Hematopoietic multipotent progenitor cell treated with erythropoietin and hydrocortisone succinate and interleukin-3 and kit ligand, for 6 days (in vitro differentiated cells): ENCODE data around the gene DSCAM.

Source experiments
- DNase-seq: peaks from one replicate; pipeline ENCODE4 v3.0.0-alpha.2; 2015

The DSCAM gene

DNA sequence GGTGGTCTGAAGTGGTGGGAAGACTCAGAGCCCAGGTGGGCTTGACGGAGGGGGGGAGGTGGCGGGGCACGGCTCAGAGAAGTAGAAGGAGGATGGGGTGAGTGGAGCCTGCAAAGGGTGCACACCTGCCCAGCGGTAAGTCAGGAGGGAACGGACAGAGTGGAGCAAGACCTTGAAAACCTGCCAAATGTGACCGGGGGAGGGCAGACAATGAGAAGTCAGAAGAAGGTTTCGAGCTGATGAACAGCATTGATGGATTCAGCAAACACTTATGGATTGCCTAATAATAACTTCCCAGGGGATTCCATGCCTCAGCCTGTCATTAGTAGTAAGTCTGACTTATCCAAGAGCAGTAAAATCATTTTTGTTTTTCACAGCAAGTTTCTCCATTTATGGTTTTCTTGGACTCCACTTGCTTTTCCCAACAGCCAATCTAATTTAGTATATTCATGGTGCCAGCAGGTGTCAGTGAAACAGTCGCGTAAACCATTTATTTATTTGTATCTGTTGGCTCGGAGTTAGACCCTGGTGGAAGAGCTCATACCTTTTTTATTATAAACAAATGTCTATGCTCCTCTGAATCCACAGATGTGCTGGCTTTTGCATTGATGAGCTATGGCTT, 700.6 kb downstream of the DSCAM start:
- DNase-seq: no peak

DNA sequence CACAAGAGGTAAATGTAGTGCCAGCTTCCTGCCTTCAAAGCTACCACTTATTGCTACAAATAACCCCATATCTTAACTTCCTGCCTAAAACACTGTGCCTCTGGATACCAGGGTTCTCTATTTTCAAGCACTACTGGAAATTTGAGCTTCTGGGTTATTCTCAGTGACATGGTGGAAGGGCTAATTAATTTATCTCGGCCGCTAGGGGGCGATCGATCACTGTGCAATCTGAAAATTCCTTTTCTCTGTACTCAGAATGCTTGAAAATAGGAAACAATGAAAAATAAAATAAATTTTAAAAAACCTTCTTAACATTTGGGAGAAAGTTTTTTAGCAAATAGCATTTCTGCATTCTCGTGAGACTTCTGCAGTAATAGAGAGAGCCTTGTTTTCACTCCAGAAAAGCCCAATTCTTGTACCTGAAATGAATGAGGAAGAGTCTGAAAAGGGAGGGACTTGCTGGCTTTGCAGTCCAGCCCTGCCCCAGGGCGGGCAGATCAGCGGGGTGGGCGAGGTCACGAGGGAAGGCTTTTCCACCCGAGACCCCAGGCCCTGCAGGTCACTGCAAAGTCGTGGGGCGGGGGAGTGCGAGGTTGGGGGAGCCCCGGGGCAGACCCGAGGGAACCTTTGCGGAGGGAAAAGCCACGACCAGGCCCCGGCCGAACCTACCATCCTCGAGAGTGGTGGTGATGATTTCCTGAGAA, 703.0 kb downstream of the DSCAM start:
- DNase-seq: peak; percentile 75

DNA sequence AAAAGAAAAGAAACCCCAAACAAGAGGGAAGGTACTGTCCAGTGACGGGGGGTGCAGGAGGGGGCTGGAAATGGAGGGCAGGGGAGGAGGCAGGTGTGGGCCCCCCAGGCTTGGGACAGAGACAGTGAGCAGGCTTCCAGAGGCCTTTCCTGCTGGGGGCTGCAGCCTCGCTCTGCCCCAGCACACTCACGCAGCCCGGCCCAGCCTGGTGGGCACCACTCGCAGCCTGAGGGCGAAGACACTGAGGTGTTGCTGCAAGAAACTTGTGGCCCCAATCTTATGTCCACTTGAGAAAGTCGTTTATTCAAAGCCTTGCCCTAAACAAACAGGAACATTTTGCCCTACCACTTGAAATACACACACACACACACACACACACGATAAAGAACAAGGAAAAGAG, 705.3 kb downstream of the DSCAM start:
- DNase-seq: no peak

DNA sequence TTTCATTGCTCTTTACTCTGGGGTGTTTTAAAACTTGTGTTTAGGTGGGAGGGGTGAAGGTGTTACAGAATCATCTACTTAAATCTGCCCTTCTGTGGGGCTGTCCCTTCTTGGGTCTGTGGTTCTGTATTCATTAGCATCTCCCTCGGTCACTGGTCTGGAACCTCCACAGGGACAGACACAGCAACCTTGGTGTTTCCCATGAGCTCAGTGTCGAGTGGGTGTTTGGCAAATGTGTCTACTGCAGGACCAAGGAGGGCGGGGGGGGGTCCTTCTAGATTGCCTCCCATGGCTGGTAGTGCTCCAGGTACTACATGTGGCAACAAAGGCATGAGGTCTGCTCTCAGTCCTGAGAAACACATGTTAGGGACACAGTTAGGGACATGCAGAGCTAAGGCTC, 706.3 kb downstream of the DSCAM start:
- no peak for DNase-seq

DNA sequence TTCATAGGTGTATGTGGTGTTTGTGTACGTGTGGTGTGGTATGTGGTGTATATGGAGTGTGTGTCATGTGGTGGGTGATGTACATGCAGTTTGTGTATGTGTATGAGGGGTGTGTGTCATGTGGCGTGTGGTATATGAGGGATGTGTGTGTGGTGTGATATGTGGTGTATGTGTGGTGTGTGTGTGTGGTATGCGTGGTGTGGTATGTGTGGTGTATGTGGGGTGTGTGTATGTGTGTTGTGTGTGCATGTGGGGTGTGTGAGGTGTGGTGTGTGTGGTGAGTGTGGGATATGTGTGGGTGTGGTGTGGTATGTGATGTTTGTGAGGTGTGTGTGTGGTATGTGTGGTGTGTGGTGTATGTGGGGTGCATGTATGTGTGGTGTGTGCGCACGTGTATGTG, 707.3 kb downstream of the DSCAM start:
- DNase-seq: no peak

DNA sequence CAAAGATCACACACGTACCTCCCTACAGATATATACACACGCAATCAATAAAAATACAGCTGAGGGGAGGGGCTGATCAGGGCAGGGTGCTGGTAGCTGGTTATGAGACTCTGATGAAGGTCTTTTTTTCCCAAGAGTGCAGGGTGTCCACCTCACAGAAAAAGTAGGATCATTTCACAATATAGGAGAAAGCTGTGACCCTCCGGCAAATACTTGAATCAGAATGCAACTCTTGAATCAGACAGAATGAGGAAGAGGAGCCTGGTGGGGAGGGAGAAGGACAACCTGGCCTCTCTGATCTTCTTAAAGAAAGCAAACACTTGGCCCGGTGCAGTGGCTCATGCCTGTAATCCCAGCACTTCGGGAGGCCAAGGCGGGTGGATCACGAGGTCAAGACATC, 710.4 kb downstream of the DSCAM start:
- DNase-seq: no peak

DNA sequence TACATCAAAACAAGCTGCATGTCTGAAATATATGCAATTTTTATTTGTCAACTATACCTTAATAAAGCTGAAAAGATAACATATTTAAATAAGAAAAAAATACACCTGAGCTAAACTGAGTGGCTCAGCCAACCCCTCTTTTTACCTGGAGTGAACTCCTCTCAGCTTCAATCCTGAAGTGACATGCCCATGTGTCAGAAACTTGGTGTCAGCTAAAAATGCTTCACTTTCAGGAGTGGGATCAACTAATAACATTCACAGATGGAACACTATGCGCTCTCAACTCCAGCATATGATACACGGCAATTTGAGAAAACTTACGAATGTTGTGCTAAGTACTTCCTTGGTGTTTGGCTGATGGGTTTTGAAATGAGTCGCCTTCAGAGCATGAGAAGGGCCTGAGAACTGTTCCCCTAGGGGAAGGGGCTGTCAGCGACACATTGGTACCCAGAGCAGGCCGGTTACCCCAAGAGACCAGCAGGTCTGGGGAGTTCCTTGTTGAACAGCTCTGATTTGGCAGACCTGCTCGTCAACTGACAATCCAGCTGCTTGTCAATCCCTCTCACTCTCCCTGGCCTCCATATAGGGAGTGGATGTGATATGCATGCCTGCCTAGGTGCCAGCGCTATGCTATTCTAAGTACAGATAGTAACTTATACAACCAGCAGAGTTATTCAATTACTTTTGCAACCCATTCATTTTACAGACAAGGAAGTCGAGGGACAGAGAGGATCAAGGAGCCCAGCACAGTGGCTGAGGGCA, 712.0 kb downstream of the DSCAM start:
- no peak for DNase-seq

DNA sequence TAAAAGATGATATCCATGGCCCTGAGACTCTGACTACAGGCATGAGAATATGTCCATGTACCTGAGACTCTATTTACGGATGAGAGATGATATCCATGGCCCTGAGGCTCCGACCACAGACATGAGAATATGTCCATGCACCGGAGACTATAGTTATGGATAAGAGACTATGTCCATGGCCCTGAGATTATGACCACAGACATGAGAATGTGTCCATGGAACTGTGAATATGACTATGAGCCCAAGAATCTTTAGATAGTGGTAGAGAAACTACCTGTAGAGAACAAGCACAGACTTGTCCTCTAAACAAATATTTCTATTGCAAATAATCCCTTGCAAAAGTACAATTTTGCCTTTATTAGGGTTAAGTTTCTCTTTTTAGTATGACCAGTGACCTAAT, 716.5 kb downstream of the DSCAM start:
- no peak for DNase-seq

DNA sequence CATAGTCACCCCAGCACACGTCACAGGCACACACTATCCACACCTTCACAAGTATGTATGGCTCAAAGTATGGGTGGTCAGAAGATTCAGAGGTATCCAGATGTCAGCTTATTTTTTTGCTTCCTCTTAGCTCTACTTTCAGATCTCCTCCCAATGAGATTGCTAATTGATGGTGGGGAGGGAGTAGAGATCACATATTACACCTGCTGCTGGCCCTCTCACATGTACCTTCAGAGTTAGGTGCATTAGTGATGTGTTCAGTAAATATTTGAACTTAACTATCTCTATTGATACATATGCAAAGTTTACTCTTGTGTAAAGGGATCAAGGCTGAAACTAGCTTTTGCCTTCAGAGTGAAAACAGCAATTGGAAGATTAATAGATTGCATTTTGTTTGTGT, 717.1 kb downstream of the DSCAM start:
- DNase-seq: no peak

DNA sequence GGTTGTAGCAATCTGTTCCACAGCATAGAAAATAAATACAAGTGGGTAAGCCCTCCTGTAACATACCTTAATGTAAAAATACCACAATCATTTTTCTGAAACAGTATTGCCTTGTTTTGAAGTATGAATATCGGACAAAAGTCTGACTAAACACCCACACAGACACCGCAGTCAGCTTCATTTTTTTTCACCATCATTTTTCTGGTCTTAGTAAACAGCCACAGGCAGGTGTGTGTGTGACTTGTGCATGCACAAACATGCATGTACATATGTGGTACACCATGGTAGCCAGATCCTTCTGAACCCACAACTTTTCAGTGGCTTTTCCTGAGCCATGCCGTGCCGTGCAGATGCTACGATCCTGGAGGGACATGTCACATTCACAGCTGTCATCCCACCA, 718.1 kb downstream of the DSCAM start:
- DNase-seq: no peak

DNA sequence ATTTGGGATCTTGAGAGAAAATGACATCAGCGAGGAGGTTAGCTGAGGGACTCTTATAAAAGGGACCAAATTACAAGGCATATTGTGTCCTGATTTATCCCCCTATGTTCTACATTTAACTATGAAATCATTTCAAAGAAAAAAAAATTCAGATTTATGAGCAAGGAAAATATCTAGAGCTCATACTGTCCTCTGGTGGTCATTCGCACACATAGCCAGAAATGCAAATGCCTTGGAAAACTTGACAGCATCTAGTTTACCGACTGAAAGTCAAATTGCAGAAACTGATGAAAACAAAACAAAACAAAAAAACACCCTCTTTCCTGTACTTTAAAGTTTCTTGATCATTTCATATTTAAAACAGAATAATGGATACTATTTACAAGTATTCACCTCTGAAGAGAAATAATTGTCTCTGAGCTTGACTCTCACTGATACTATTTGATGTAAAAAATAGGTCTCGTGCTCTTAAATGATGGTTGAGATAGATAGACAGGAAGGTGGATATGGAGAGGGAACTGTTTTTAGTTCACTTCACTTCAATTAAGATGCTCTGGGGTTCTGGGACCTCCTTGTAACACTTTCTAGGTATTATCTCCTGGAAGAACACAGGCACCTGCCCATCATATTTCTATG, 725.9 kb downstream of the DSCAM start:
- DNase-seq: peak; percentile 33

DNA sequence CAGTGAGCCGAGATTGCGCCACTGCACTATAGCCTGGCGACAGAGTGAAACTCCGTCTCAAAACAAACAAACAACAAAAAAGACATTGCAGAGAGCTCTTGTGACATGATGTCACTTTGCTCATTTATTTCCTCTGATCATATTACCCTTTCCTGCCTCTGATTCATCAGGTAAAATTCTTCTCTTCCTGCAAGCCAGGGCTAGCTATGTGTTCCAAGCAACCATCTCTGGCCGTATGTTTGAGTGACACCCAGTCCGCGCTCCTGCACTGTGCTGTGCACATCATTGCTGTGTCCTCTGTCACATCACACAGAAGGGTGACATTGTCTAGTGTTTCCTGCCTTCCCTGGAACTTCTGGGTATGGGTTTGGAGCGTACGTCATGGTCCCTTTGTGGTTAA, 728.4 kb downstream of the DSCAM start:
- no peak for DNase-seq

DNA sequence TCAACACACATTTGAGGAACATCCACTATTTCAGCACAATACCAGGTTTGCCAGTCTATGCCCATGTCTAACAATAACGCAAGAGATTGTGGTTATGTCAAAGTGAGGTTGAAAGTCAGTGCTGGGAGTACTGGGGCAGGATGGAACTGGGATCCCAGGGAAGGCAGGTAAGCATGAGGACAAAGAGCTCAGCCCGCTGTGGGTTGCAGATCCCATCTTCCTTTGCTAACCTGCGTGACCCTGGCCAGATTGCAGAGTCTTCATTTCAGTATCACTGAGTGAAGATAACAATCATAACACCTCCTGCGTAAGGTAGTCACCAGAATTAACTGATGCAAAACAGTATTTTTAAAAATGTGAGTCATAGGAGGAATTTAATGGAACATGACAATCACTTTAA, 729.7 kb downstream of the DSCAM start:
- no peak for DNase-seq

DNA sequence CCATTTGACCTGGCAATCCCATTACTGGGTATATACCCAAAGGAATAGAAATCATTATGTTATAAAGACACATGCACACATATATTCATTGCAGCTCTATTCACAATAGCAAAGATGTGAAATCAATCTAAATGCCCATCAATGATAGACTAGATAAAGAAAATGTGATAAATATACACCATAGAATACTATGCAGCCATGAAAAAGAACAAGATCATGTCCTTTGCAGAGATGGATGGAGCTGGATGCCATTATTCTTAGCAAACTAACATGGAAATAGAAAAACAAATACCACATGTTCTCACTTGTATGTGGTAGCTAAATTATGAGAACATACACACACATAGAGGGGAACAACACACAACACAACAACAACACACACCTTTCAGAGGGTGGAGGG, 731.2 kb downstream of the DSCAM start:
- DNase-seq: no peak

DNA sequence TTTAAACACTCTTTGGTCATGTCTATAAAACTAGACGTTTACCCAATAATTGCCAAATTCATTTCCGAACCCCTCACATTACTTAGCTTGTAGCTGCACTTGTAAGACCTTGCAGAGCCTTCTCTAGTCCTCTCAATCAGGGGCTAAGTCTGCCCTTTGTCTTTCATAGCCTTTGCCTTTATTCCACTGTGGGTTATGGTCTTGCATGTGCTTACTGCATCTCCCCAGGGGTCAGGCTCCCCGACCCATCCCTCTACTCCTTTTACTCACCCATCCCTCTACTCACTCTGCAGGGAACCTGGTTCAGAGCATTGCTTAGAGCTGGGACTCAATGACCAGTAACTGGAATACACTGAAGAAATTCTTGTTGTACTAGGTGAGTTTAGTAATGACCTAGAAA, 744.3 kb downstream of the DSCAM start:
- no peak for DNase-seq

DNA sequence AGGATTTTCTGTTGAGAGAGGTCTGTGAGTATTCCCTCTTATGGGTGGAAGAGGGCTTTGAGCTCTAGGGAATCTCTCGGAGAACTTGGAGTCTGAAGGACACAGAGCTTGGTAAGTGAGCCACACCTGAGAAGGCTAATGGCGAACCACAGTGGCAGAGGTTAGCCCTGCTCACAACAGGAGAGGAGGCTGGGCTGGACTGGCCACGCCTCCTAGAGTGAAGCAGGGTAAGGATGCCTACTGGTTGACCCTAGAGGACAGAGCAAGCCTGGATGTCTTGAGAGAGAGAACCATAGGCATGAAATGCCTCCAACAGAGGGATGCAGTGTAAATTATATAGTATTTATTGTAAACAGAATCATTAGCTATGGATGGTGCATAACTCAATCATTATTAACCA, 747.1 kb downstream of the DSCAM start:
- no peak for DNase-seq

DNA sequence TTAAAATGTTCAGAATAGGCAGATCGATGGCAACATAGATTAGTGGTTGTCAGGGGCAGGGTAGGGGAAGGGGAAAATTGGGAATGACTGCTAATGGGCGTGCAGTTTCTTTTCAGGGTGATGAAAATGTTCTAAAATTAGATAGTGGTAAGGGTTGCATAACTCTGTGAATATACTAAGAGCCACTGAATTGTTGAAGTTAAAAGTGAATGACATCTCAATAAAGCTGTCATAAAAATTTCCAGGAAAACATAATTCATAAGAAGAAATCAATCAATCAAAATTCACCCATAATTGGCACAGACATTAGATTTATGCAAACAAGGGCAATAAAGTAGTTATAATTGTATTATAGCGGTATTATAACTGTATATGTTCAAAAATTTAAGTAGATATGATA, 751.5 kb downstream of the DSCAM start:
- no peak for DNase-seq

DNA sequence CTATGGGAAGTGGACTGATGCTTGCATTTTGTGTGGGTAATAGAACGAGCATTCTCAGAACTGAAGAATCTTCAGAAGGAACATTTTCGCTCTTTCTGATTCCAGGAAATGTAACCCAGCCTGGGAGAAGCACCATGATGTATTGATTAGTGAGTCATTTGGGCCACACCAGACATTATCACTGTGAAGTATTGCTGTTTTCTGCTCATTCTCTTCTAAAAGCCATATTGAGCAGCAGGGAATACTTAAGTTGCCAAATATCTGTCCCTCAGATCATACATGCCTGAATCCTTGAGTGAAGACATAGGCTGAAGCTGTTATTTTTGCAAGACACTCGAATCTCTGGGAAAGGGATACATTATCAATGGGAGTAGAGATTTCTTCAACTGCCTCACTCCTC, 766.6 kb downstream of the DSCAM start:
- no peak for DNase-seq

DNA sequence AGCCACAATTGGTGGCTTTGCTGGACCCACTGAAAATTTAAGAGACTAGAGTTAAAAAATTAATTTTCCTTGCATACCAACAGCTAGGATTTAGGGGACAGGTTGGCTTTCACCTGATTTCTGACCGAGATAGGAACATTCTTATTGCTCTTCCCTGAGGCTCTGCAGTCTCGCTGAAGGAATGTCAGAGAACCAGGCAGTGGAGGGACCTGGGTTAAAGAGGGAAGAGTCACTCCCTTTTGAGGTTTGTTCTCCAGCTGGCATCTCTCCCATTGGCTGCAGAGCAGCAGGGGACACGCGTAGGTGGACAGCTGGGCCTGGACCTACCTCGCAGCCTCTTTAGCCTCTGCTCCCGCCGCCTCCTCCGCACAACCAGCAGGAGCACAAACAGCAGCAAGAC, 772.2 kb downstream of the DSCAM start:
- DNase-seq: no peak

DNA sequence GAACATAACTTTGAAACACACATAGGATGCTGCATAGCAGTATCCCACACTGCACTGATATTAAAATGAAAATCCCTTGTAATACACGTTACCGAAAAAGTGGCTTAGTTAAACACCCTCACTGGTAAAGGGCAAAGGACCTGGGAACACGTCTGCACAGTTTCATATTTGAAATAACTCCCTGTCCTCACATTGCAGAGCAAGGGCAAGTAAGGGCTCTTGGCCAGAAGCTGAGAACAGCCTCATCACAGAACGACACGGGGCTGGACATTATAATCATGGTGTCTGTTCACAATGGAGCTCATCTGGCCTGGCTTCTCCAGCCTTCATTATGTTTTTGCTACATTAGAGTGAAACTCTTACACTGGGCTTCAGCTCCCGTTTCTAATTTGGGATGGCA, 772.8 kb downstream of the DSCAM start:
- no peak for DNase-seq

DNA sequence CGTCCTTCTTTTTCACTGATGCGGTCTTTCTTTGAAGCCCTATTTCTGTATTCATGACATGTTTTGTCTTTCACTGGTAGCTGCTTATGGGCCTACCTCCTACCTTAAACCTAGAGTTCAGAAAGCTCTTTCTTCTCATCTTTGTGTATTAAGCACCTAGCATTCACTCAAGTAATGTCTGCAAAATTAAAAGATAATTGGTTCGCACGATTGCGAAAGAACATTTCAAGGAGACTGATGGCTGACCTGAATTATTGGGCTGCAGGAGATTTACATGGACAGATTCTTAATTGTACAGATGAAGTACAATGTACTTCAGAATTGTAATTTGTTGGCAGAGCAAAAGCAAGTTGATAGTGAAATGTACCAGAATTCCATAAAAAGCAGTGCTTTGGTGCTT, 773.3 kb downstream of the DSCAM start:
- DNase-seq: no peak

DNA sequence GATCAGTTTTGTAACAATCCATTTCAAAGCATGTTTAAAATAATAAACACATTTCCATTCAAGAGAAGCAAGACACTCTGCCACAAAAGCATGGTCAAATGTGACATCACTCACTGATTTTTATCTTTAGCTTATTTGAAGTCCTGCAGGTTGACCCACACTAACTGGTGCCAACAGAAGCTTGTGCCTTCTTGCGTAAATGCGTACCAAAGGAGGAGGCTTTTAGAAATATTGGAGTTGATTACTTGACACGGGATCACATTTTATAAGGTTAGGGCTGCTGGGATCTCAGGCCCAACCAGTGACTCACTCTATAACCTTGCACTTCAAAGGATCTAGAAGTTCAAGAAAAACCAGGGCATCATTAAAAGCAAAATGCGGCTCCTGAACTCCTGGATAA, 776.1 kb downstream of the DSCAM start:
- no peak for DNase-seq

DNA sequence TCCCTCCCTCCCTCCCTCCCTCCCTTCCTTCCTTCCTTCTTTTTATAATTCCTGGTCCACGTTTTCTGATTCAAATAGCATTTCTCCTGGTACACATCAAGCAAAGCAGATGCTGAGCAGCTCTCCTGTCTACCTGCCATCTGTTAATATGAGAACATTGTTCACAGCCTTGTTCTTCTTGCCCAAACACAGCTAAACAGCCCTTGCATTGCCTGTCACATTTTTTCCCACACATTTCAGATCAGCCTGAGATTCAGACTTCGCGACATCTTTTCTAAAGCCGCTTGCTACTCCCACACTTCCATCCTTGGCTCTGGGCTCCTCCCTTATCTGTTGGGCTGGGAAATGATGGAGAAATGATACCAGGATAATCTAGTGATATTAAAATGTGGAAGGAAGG, 779.2 kb downstream of the DSCAM start:
- DNase-seq: no peak

DNA sequence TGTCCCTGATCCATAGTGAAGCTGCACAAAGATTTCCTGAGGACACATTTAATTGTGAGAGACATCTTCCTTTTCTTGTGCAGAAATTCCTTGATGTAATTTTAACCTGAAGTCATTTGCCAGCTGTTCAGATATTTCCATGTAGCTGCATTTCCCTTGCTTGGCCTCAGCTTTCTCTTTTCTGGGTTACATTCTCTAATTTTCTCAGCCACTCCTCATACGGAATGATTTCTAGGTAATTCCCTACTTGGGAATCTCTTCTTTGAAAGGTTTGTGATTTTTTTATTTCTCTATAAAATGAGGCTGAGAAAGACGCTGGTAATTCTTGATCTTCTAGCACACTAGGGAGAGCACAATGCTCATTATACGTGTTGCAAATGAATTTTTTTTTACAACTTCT, 780.7 kb downstream of the DSCAM start:
- no peak for DNase-seq
